HG03159 (cell line): ENCODE data around the gene DYNLT1.
"Not testable (repeated sequence)": the region's sequence is repeated elsewhere in the genome, so short reads cannot be mapped to it uniquely, and the experiment has no call there.

ENCODE experiments used
- ATAC-seq: cut with Tn5 transposase; IDR thresholded peaks from one replicate; pipeline ENCODE4 v1.9.1; 2021; ENCODE audit warnings: mild to moderate bottlenecking, moderate library complexity; ENCODE audit not compliant: unreplicated experiment

Gene DYNLT1

GRCh38 chr6:158624684-158625682 lies 19.6 kb downstream of the DYNLT1 start:
- ATAC-seq = no peak

- no peak for ATAC-seq
Measured at GRCh38 chr6:158622545-158623190, 21.9 kb downstream of the DYNLT1 start.

DNA sequence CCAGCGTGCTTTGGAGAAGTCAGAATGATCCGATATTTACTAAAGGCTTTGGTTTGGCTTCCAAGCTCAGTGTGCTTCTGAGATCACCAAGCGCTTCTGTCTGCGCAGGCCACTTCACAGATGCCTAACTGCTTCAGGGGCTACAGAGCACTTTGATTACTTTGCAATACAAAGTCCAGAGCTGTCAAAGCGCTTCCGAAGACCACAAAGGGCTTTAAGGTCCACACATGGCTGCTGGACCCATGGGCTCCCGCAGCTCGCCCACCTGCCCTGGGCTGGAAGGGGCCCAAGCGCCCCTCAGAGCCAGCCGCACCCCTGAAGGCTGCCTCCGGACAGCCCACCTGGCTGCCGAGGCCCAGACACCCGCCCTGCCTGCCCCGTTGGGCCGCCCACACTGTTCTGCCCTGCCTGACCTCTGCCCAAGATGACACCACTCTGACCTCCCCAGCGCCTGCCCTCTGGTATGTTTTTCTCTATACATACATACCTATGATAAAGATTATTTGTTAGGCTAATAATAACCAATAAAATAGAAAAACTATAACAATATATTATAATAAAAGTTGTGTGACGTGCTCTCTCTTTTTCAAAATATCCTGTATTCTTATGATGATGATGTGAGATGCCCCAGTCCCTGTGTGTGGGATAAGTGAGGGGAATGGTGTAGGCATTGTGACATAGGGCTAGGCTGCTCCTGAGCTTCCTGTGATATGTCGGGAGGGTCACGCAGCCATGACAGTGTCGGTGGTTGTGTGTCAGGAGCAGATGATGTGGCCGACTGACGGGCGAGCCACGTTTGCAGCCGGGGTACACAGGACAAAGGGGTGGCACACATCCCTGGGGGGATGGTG lies 22.6 kb downstream of the DYNLT1 start:
- ATAC-seq = no peak

DNA sequence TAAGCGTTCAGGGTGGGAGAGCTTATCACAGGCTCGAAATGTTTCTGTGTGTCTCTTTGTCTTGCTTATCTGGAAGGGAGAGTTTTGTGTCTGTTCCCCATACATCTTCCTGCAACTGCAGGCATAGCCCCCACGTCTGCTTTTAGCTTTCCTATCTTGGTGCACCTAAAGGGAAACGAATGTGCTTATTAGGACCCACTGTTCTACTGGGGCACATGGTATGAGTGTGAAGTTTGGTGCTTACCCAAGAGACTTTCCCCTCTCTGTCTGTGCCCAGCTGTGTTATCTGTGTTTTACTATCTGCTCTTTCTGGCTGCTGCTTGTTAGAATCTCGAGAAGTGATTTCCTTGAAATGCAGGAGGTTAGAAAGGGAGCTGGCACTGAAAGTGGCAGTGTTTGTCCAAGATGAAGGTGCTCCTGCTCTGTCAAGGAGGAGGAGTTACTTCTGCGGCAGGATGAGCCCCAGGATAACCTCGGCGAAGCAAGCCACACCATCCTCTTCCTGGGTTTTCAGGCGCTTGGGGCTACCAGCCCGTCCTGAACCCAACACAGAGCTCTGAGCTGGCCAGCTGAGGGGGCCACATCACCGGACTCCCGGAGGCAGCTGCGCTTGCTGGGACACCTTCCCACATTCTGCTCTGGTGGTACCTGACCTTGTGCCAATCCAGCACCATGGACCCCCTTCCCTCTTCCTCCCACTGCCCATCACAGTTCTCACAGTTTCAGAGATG lies 23.4 kb downstream of the DYNLT1 start:
- no peak for ATAC-seq

- ATAC-seq = no peak
Measured at GRCh38 chr6:158619922-158620801, 24.4 kb downstream of the DYNLT1 start.

DNA sequence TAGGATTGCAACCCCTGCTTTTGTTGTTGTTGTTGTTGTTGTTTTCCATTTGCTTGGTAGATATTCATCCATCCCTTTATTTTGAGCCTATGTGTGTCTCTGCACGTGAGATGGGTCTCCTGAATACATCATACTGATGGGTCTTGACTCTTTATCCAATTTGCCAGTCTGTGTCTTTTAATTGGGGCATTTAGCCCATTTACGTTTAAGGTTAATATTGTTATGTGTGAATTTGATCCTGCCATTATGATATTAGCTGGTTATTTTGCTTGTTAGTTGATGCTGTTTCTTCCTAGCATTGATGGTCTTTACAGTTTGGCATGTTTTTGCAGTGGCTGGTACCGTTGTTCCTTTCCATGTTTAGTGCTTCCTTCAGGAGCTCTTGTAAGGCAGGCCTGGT lies 26.3 kb downstream of the DYNLT1 start:
- ATAC-seq = not testable (repeated sequence)

GRCh38 chr6:158614606-158615005 lies 29.9 kb downstream of the DYNLT1 start:
- not testable (repeated sequence) for ATAC-seq

GRCh38 chr6:158611541-158612370 lies 32.8 kb downstream of the DYNLT1 start:
- no peak for ATAC-seq

GRCh38 chr6:158611039-158611438 lies 33.5 kb downstream of the DYNLT1 start:
- no peak for ATAC-seq

GRCh38 chr6:158610319-158610968 lies 34.1 kb downstream of the DYNLT1 start:
- no peak for ATAC-seq

- no peak for ATAC-seq
Measured at GRCh38 chr6:158609455-158610155, 34.9 kb downstream of the DYNLT1 start.

DNA sequence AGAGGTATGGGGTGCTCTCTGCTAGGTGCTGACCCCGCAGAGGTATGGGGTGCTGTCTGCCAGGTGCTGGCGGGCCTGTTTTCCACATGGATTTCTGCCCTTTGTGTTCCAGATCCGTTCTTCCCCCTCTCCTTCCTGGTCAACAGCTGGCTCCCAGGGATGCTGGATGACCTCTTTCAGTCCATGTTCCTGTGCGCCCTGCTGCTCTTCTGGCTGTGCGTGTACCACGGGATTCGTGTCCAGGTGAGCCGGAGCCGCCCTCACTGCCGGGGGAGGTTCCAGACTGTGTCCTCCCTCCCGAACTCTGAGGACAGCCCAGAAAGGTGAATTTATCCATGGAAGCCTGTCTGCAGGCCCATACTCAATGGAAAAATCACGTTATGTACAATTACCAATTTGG lies 36.3 kb downstream of the DYNLT1 start:
- ATAC-seq = no peak

- ATAC-seq = no peak
Measured at GRCh38 chr6:158607411-158608170, 37.0 kb downstream of the DYNLT1 start.

DNA sequence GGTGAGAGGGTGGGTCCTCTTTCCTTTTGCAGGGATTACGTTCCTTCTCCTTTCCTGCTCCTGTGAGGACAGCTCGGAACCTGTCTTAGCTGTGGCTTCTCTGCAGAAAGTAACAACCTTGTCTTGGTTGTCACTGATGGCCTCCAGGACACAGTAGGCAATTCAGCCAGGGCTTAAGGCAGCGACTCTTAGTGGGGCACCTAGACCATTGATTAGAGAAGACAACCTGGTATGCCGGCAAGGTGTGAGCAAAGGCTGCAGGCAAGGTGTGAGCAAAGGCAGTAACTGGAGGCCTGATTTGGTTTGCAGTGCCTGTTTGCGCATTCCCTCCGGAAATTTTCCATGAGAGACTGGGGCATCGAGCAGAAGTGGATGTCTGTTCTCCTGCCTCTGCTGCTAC lies 37.6 kb downstream of the DYNLT1 start:
- no peak for ATAC-seq

DNA sequence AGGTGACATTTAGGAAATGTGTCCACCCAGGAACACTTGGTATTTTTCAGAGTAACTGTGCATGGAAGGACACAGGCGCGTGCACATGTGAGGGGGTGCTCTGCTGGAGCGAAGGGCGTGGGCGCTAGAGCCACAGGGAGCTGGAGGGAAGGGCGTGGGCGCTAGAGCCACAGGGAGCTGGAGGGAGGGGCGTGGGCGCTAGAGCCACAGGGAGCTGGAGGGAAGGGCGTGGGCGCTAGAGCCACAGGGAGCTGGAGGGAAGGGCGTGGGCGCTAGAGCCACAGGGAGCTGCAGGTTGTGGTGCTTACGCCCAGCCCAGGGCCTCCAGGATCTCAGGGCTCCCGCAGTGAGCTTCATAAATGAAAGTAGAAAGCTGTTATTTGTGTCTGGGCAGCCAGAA lies 38.5 kb downstream of the DYNLT1 start:
- ATAC-seq = not testable (repeated sequence)

GRCh38 chr6:158605266-158605878 lies 39.2 kb downstream of the DYNLT1 start:
- ATAC-seq = no peak
